B cell (primary cell): ENCODE data around the gene RAB3C.

ENCODE experiments used
- EZH2 ChIP-seq: IDR thresholded peaks from 2 replicates; pipeline ENCODE4 v1.6.1; 2012; ENCODE audit warnings: borderline replicate concordance, low read depth, mild to moderate bottlenecking, moderate library complexity, low read length; ENCODE audit not compliant: insufficient read depth, poor library complexity, severe bottlenecking
- TF ChIP-seq, protein P1 (sequence below): fragments of 200-600 bp; IDR thresholded peaks from one replicate; pipeline ENCODE4 v1.8.0; 2022; ENCODE audit warnings: antibody characterized with exemption, mild to moderate bottlenecking

DNA sequence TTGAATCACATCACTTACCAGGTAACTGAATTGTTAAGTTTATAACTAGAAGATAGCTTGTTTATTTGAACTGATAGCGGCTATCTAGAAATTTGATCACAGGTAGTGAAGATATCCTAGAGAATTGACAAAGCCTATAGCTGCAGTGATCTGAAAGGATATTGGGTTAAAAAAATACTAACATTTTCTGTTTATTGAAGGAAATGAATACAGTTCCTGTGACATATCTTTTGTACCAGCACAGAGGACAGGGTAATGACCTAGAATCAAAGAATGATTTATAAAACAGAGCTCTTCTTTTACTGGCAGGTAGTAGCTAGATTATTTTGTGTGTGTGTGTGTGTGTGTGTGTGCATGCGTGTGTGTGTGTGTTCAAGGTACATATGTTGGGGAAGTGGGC lies 94.8 kb downstream of the RAB3C start:
- TF ChIP-seq, protein P1, sequence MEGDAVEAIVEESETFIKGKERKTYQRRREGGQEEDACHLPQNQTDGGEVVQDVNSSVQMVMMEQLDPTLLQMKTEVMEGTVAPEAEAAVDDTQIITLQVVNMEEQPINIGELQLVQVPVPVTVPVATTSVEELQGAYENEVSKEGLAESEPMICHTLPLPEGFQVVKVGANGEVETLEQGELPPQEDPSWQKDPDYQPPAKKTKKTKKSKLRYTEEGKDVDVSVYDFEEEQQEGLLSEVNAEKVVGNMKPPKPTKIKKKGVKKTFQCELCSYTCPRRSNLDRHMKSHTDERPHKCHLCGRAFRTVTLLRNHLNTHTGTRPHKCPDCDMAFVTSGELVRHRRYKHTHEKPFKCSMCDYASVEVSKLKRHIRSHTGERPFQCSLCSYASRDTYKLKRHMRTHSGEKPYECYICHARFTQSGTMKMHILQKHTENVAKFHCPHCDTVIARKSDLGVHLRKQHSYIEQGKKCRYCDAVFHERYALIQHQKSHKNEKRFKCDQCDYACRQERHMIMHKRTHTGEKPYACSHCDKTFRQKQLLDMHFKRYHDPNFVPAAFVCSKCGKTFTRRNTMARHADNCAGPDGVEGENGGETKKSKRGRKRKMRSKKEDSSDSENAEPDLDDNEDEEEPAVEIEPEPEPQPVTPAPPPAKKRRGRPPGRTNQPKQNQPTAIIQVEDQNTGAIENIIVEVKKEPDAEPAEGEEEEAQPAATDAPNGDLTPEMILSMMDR, result no peak
- TF ChIP-seq EZH2, result no peak
